HG02943 (cell line): ENCODE measurements around the gene KLHL24.
"Not testable (repeated sequence)": the region's sequence is repeated elsewhere in the genome, so short reads cannot be mapped to it uniquely, and the experiment has no call there.

Source experiments
- ATAC-seq: cut with Tn5 transposase; IDR thresholded peaks from one replicate; pipeline ENCODE4 v1.9.1; 2021; ENCODE audit warnings: mild to moderate bottlenecking, low read depth, moderate library complexity; ENCODE audit not compliant: unreplicated experiment

Gene KLHL24

GRCh38 chr3:183635431-183636220 lies at the start of gene KLHL24:
KLHL24 (plus strand) TSS chr3:183635623; CDS start chr3:183650357, 14,734 bp downstream.
- peak; percentile 87 for ATAC-seq

GRCh38 chr3:183586477-183586876 lies 48.9 kb upstream of the KLHL24 start:
- ATAC-seq = no peak

- ATAC-seq = no peak
Measured at GRCh38 chr3:183587336-183587735, 48.1 kb upstream of the KLHL24 start.

- ATAC-seq = no peak
Measured at GRCh38 chr3:183590442-183590841, 45.0 kb upstream of the KLHL24 start.

GRCh38 chr3:183591881-183592521 lies 43.4 kb upstream of the KLHL24 start:
- ATAC-seq = peak; percentile 93

- ATAC-seq = no peak
Measured at GRCh38 chr3:183592821-183593220, 42.6 kb upstream of the KLHL24 start.

GRCh38 chr3:183594636-183595035 lies 40.8 kb upstream of the KLHL24 start:
- ATAC-seq = no peak

GRCh38 chr3:183597959-183598358 lies 37.5 kb upstream of the KLHL24 start:
- no peak for ATAC-seq

GRCh38 chr3:183611326-183611725 lies 24.1 kb upstream of the KLHL24 start:
- ATAC-seq = not testable (repeated sequence)

GRCh38 chr3:183613366-183614285 lies 21.8 kb upstream of the KLHL24 start:
- no peak for ATAC-seq

- ATAC-seq = no peak
Measured at GRCh38 chr3:183618542-183618941, 16.9 kb upstream of the KLHL24 start.

- ATAC-seq = no peak
Measured at GRCh38 chr3:183619010-183619409, 16.4 kb upstream of the KLHL24 start.

GRCh38 chr3:183619624-183620251 lies 15.7 kb upstream of the KLHL24 start:
- ATAC-seq = no peak

GRCh38 chr3:183620252-183620628 lies 15.2 kb upstream of the KLHL24 start:
- no peak for ATAC-seq

- not testable (repeated sequence) for ATAC-seq
Measured at GRCh38 chr3:183622473-183622872, 12.9 kb upstream of the KLHL24 start.

GRCh38 chr3:183626877-183627594 lies 8.4 kb upstream of the KLHL24 start:
- ATAC-seq = no peak

- ATAC-seq = no peak
Measured at GRCh38 chr3:183629546-183630301, 5.7 kb upstream of the KLHL24 start.

GRCh38 chr3:183631715-183632114 lies 3.7 kb upstream of the KLHL24 start:
- no peak for ATAC-seq

GRCh38 chr3:183632725-183633124 lies 2.7 kb upstream of the KLHL24 start:
- ATAC-seq = not testable (repeated sequence)
